Smooth muscle cell (in vitro differentiated cells): ENCODE measurements around the gene ALCAM. TPM values are rescaled to one million over a fixed set of nuclear protein-coding genes. Genes with fewer than 3 reads are reported as not detected.

Source experiments
- DNase-seq: peaks from one replicate; lab custom pipeline; 2025; ENCODE audit not compliant: unreplicated experiment; lab: John Stamatoyannopoulos, UW
- H2AFZ ChIP-seq: fragments of 200-600 bp; sonication (generic); 2 replicates; pipeline ENCODE4 v1.6.0; 2016; ENCODE audit warnings: antibody characterized with exemption, low read depth, mild to moderate bottlenecking
- H3F3A ChIP-seq: fragments of 200-600 bp; sonication (generic); 2 replicates; pipeline ENCODE4 v1.6.0; 2017; ENCODE audit warnings: antibody characterized with exemption, low read depth
- H3K27ac ChIP-seq: fragments of 200-600 bp; sonication (generic); 2 replicates; pipeline ENCODE4 v1.5.1; 2016; ENCODE audit warnings: low read depth, mild to moderate bottlenecking
- H3K27me3 ChIP-seq: fragments of 200-600 bp; sonication (generic); 2 replicates; pipeline ENCODE4 v1.6.1; 2016; ENCODE audit warnings: low read depth, mild to moderate bottlenecking
- H3K36me3 ChIP-seq: fragments of 200-600 bp; sonication (generic); 2 replicates; pipeline ENCODE4 v1.5.1; 2016; ENCODE audit warnings: low read depth
- H3K4me1 ChIP-seq: fragments of 200-600 bp; sonication (generic); 2 replicates; pipeline ENCODE4 v1.5.1; 2016; ENCODE audit warnings: low read depth
- H3K4me2 ChIP-seq: fragments of 200-600 bp; sonication (generic); 2 replicates; pipeline ENCODE4 v1.6.0; 2016; ENCODE audit warnings: mild to moderate bottlenecking
- H3K4me3 ChIP-seq: fragments of 200-600 bp; sonication (generic); 2 replicates; pipeline ENCODE4 v1.5.1; 2016; ENCODE audit warnings: mild to moderate bottlenecking
- H3K79me2 ChIP-seq: fragments of 200-600 bp; sonication (generic); 2 replicates; pipeline ENCODE4 v1.6.0; 2016; ENCODE audit warnings: low read depth, mild to moderate bottlenecking
- H3K9ac ChIP-seq: fragments of 200-600 bp; sonication (generic); 2 replicates; pipeline ENCODE4 v1.6.0; 2016; ENCODE audit warnings: low read depth
- H3K9me3 ChIP-seq: fragments of 200-600 bp; sonication (generic); replicated peaks from 2 replicates; pipeline ENCODE4 v1.5.1; 2016; ENCODE audit warnings: low read depth
- H4K20me1 ChIP-seq: fragments of 200-600 bp; sonication (generic); 2 replicates; pipeline ENCODE4 v1.6.0; 2016; ENCODE audit warnings: low read depth
- WGBS: methylation state at CpG from one replicate; pipeline ENCODE4 v1.1.7; 2016; ENCODE audit warnings: low lambda C conversion rate; 5-methylcytosine and 5-hydroxymethylcytosine counted together
- polyA plus RNA-seq: library from polyadenylated mRNA; unstranded; fragments of >200 nt; fragmentation: Nextera tagmentation; extraction: Ambion mirVana; gene quantifications from 2 replicates; pipeline ENCODE4 v1.2.1, GENCODE V29; 2016
- total RNA-seq: library from RNA; depleted of rRNA; stranded (reverse); fragments of >200 nt; gene quantifications from 2 replicates; pipeline ENCODE4 v1.2.3, GENCODE V29; 2014
- TF ChIP-seq, protein P1 (sequence below): fragments of 200-600 bp; sonication (generic); IDR thresholded peaks from 2 replicates; pipeline ENCODE4 v1.5.1; 2017; ENCODE audit warnings: borderline replicate concordance, mild to moderate bottlenecking, antibody characterized with exemption; ENCODE audit not compliant: insufficient read depth, poor library complexity, severe bottlenecking

The ALCAM gene
- total and polyA plus RNA-seq, 2 experiments from 2014 or later: 110 to 314 TPM

DNA sequence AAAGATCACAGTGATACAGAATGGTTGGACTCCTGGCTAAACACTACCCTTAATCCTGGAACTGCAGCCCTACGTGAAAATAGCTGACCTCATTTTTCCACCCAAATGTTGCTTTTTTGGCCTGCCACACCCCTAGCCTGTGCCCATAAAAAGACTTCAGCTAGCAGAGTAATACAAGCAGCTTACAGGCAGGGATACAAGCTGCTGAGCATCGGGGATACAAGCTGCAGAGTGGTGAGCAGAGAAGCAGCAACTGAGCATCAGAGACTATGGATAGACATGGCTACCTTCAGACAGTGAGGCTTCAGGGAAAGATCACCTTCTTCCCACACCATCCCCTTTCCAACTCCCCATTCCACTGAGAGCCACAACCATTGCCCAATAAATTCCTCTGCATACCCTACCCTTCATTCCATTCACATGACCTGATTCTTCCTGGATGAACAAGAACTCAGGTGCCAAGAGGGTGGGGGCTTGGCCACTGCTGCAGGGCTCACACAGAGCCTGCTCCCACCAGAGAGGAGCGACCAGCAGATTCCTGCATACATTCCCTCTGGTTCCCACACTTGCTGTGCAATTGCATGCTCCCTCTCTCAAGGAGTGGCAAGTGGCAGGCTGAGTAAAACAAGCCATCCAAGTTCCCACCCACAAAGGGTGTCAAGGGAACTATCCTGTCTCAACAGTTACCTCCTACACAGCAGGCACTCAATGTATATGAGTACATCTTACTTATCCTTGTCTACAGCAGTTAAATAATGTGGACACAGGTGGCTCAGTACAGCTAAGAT, 217.5 kb downstream of the ALCAM start:
- DNase-seq: no peak
- no peaks in the 10 kb centered on the region for H3K9me3 ChIP-seq
- no peaks in the 10 kb centered on the region for H4K20me1 ChIP-seq
- 71% methylated on average over 3 of the region's 3 CpGs for WGBS
- no peaks in the 10 kb centered on the region for H3K36me3 ChIP-seq
- H3K27me3 ChIP-seq: no peaks in the 10 kb centered on the region
- H3K27ac ChIP-seq: no peak overlapping the region
- H3F3A ChIP-seq: peaks cover 4% of the 10 kb centered on the region
- H3K4me3 ChIP-seq: no peak overlapping the region
- no peak overlapping the region for H3K4me2 ChIP-seq
- H3K79me2 ChIP-seq: no peaks in the 10 kb centered on the region
- H2AFZ ChIP-seq: no peak overlapping the region
- TF ChIP-seq, protein P1, sequence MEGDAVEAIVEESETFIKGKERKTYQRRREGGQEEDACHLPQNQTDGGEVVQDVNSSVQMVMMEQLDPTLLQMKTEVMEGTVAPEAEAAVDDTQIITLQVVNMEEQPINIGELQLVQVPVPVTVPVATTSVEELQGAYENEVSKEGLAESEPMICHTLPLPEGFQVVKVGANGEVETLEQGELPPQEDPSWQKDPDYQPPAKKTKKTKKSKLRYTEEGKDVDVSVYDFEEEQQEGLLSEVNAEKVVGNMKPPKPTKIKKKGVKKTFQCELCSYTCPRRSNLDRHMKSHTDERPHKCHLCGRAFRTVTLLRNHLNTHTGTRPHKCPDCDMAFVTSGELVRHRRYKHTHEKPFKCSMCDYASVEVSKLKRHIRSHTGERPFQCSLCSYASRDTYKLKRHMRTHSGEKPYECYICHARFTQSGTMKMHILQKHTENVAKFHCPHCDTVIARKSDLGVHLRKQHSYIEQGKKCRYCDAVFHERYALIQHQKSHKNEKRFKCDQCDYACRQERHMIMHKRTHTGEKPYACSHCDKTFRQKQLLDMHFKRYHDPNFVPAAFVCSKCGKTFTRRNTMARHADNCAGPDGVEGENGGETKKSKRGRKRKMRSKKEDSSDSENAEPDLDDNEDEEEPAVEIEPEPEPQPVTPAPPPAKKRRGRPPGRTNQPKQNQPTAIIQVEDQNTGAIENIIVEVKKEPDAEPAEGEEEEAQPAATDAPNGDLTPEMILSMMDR: no peak
- no peak overlapping the region for H3K9ac ChIP-seq
- H3K4me1 ChIP-seq: no peaks in the 10 kb centered on the region

DNA sequence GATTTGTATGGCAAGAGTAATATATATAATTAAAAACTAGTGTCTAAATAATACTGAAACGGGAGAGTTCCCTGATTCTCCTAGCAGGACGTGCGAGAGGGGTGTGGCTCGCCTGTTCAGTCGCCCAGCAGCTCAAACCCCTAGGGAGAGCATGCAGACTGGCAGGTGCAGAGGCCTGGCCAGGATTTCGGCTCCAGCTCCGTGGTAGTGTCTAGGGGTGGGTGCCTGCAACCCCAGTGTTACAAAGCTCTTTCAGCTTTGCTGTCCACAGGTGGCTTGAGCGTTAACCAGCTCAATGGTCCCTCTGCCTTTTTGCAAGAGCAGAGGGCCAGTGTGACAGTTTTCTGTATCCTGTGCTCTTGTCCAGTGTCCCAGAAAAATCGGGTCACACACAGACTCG, 226.6 kb downstream of the ALCAM start:
- H3K9ac ChIP-seq: no peak overlapping the region
- H3F3A ChIP-seq: no peaks in the 10 kb centered on the region
- TF ChIP-seq, protein P1: no peak
- H3K36me3 ChIP-seq: no peaks in the 10 kb centered on the region
- H3K4me2 ChIP-seq: no peak overlapping the region
- no peaks in the 10 kb centered on the region for H3K4me1 ChIP-seq
- H4K20me1 ChIP-seq: no peaks in the 10 kb centered on the region
- no peak for DNase-seq
- 93% methylated on average over 10 of the region's 10 CpGs for WGBS
- no peaks in the 10 kb centered on the region for H3K9me3 ChIP-seq
- H3K79me2 ChIP-seq: no peaks in the 10 kb centered on the region
- no peak overlapping the region for H3K4me3 ChIP-seq
- no peak overlapping the region for H2AFZ ChIP-seq
- no peaks in the 10 kb centered on the region for H3K27me3 ChIP-seq
- no peak overlapping the region for H3K27ac ChIP-seq

DNA sequence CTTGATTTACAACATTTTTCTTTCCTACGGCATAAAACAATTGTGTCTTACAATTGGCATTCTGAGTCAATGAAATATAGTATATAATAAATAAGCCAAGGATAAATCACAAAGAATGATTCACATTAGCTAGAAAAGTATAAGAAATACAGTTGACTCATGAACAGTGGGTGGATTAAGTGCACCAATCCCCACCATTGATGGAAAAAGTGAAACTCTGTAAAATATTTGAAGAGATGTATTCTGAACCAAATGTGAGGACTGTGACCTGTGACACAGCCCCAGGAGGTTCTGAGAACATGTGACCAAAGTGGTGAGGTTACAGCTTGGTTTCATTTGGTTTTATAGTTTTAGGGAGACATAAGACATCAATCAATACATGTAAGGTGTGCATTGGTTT, 227.5 kb downstream of the ALCAM start:
- no peaks in the 10 kb centered on the region for H3K9me3 ChIP-seq
- no peaks in the 10 kb centered on the region for H3K4me1 ChIP-seq
- no peaks in the 10 kb centered on the region for H3K27me3 ChIP-seq
- DNase-seq: no peak
- H4K20me1 ChIP-seq: no peaks in the 10 kb centered on the region
- H3K27ac ChIP-seq: no peak overlapping the region
- H3K4me2 ChIP-seq: no peak overlapping the region
- no peak overlapping the region for H3K4me3 ChIP-seq
- no peaks in the 10 kb centered on the region for H3K36me3 ChIP-seq
- H3F3A ChIP-seq: no peaks in the 10 kb centered on the region
- no peak overlapping the region for H3K9ac ChIP-seq
- WGBS: 89% methylated on average over 1 of the region's 1 CpG
- TF ChIP-seq, protein P1: no peak
- no peaks in the 10 kb centered on the region for H3K79me2 ChIP-seq
- no peak overlapping the region for H2AFZ ChIP-seq
